ENCODE data around the gene GLT8D2.

The GLT8D2 gene

DNA sequence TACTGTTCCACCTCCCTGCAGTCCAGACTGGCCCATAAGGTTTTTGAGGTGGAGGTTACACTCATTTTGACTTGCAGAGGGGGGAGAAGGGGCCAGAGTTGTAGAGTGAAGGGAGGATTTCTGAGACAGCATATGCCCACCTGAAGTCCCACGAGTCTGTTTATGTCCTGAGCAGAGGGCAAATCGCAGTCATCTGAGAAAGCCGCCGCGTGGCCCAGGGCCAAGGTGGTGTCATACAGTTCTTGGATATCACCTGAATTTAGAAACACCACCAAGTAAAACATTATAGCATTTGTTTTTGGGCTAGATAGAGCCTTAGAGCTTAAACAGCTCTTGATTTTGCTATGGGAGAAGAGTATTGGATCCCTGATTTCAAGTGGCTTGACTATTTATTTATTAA lies 53.4 kb downstream of the GLT8D2 start:
- no peak for DNase-seq

DNA sequence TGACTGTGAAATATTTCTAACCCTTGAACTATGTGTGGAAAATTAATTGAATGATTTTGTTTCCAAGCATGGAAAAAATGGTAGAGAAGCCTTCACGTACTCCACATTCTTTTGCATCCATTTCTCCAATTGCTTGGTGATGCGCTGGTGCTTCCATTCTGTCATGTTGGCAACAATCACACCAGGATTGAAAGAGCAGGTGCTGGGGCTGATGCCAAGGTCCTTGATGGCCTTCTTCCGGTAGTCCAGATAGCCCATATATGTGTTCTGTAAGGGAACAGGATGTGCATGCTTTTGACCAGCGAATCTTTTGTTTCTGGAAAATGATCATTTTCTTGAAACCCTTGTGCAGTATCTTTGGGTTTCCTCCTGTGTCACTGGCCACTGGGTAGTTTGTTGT lies 55.8 kb downstream of the GLT8D2 start:
- Mint-ChIP-seq H3K27ac (no peak overlapping the region), H3K4me1 (no peaks in the 10 kb centered on the region), H3K27me3 (peaks cover 2% of the 10 kb centered on the region), H3K9me3 (no peaks in the 10 kb centered on the region), H3K4me3 (no peak overlapping the region)
- DNase-seq (no peak), ATAC-seq (no peak)

More for the DNA sequence above, 53.4 kb downstream of the GLT8D2 start:
- Mint-ChIP-seq H3K9me3 (no peaks in the 10 kb centered on the region), H3K4me1 (peaks cover 5% of the 10 kb centered on the region), H3K4me3 (no peak overlapping the region), H3K27me3 (peaks cover 21% of the 10 kb centered on the region), H3K27ac (peak overlapping the region in 1 of 2 donors; percentile 10)
- ATAC-seq = no peak

GRCh38 chr12:103986829-103987228 lies 63.2 kb downstream of the GLT8D2 start:
- ATAC-seq (no peak), DNase-seq (no peak)
- Mint-ChIP-seq H3K4me1 (no peaks in the 10 kb centered on the region), H3K9me3 (no peaks in the 10 kb centered on the region), H3K27me3 (no peaks in the 10 kb centered on the region), H3K4me3 (no peak overlapping the region), H3K27ac (peak overlapping the region; percentile 40 to 84)

GRCh38 chr12:103978384-103978982 lies 71.5 kb downstream of the GLT8D2 start:
- no peak overlapping the region for H3K4me3 Mint-ChIP-seq
- H3K9me3 Mint-ChIP-seq = no peaks in the 10 kb centered on the region
- peaks cover 21% of the 10 kb centered on the region for H3K4me1 Mint-ChIP-seq
- DNase-seq (no peak), ATAC-seq (no peak)
- H3K27me3 Mint-ChIP-seq = no peaks in the 10 kb centered on the region
- H3K27ac Mint-ChIP-seq = peak overlapping the region in 1 of 2 donors; percentile 69

DNA sequence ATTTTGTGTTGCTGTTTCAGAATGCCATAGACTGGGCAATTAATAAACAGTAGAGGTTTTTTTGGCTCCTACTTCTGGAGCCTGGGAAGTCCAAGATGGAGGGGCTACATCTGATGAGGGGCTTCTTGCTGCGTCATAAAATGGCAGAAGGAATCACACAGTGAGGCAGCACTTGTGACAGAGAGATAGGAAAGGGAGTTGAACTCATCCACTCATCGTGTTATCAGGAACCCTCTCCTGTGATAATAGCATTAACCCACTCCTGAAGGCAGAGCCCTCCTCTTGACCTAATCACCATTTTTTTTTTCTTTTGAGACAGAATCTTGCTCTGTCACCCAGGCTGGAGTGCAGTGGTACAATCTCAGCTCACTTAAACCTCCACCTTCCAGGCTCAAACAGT lies 74.6 kb downstream of the GLT8D2 start:
- Mint-ChIP-seq H3K4me1 (peaks cover 34% of the 10 kb centered on the region), H3K27me3 (no peaks in the 10 kb centered on the region), H3K4me3 (no peak overlapping the region), H3K27ac (peak overlapping the region in 1 of 2 donors; percentile 82), H3K9me3 (no peaks in the 10 kb centered on the region)
- ATAC-seq (no peak), DNase-seq (no peak)

DNA sequence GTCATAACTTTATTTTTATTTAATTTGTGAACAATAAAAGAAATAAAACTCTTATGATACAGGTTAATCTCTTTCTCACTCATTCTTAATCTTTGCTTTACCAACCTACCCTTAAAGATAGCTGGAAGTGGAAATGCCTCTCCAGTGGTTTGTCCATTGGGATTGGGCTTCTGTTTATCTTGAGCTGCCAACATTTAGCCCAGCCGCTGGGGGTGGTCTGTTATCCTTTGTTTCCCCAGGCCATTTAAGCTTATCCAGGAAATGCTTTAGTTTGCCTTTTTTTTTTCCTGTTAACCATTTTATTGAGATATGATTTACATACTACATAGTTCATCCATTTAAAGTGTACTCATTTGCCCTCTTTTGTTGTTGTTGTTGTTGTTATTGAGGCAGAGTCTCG lies 76.1 kb downstream of the GLT8D2 start:
- Mint-ChIP-seq H3K4me3 (no peak overlapping the region), H3K4me1 (peaks cover 48% of the 10 kb centered on the region), H3K27ac (peak overlapping the region in 1 of 2 donors; percentile 49), H3K27me3 (no peaks in the 10 kb centered on the region), H3K9me3 (no peaks in the 10 kb centered on the region)
- no peak for ATAC-seq
- no peak for DNase-seq

DNA sequence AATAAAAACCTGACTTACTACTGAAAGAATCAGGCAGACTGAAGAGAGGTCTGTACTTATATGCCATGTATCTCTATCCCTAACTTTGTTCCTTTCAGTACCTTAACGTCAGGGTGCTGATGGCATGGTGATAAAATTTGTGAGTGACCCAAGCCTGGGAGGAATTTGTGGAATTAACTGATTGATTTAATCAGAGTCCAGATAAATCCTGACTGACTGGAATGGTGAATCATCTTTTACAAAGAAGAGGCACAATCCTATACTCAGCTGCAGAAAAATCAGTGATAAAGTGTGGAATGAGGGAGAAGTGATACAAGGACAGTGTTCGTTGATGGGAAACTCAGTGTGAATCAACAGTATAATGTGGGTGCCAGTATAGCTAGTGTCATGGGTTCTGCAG lies 80.6 kb downstream of the GLT8D2 start:
- Mint-ChIP-seq H3K9me3 (no peaks in the 10 kb centered on the region), H3K4me1 (peaks cover 63% of the 10 kb centered on the region), H3K4me3 (peak overlapping the region in 1 of 2 donors; percentile 28), H3K27ac (no peak overlapping the region), H3K27me3 (no peaks in the 10 kb centered on the region)
- ATAC-seq (no peak), DNase-seq (no peak)

- Mint-ChIP-seq H3K9me3 (no peaks in the 10 kb centered on the region), H3K27me3 (no peaks in the 10 kb centered on the region), H3K4me3 (peak overlapping the region; percentile 95 to 99), H3K27ac (peak overlapping the region; percentile 94 to 99), H3K4me1 (peaks cover 69% of the 10 kb centered on the region)
- DNase-seq = no peak
- no peak for ATAC-seq
Measured at GRCh38 chr12:103966736-103967135, 83.3 kb downstream of the GLT8D2 start.

DNA sequence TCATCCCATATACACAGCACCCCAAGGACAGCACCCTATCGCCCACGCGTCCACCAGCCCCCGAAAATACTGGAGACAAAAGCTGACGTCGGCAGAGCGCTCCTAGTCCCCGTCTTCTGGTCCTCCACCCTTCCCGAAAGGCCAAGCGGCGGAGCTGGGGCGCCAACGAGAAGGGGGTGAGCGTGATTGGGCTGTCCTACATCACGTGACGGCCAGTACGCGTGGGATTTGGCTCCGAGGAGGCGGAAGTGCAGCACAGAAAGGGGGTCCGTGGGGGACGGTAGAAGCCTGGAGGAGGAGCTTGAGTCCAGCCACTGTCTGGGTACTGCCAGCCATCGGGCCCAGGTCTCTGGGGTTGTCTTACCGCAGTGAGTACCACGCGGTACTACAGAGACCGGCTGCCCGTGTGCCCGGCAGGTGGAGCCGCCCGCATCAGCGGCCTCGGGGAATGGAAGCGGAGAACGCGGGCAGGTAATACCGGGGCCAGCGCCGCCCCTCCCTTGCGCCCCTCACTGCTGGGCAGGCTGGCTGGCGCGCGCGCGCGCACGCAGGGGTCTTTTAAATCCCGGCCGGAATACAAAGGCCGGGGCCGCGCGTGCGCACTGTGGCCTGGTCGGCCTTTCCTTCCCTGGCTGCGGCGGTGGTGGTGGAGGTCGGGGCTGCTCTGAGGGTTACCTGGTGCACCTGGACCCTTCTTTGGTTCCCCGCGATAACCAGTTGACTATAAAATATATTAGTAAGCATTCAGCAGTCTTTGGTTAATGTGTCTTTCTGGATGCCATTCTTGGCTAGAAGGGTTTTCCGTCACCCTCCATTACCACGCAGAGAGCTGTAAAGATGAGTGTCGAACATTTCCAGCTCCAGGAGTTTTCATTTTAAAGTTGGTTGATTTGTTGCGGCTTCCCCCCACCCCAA lies 84.1 kb downstream of the GLT8D2 start, which contains the start of gene TDG:
Gene TDG (plus strand): TSS at position 283 of the 915 bp plus-strand sequence. CDS start 166 bp downstream, at position 449.
- ATAC-seq = peak; percentile 98
- Mint-ChIP-seq H3K4me3 (peak within 1 kb of the TSS; percentile 95 to 99), H3K27me3 (no peaks in the 10 kb centered on the region), H3K4me1 (peaks cover 63% of the 10 kb centered on the region), H3K9me3 (no peaks in the 10 kb centered on the region), H3K27ac (peak within 1 kb of the TSS; percentile 95 to 99)
- DNase-seq = peak; percentile 94 to 99

- no peaks in the 10 kb centered on the region for H3K27me3 Mint-ChIP-seq
- peak overlapping the region; percentile 95 to 99 for H3K4me3 Mint-ChIP-seq
- no peak for DNase-seq
- no peaks in the 10 kb centered on the region for H3K9me3 Mint-ChIP-seq
- peak overlapping the region; percentile 95 to 99 for H3K27ac Mint-ChIP-seq
- ATAC-seq = no peak
- H3K4me1 Mint-ChIP-seq = peaks cover 60% of the 10 kb centered on the region
Measured at GRCh38 chr12:103965255-103965589, 84.8 kb downstream of the GLT8D2 start.

DNA sequence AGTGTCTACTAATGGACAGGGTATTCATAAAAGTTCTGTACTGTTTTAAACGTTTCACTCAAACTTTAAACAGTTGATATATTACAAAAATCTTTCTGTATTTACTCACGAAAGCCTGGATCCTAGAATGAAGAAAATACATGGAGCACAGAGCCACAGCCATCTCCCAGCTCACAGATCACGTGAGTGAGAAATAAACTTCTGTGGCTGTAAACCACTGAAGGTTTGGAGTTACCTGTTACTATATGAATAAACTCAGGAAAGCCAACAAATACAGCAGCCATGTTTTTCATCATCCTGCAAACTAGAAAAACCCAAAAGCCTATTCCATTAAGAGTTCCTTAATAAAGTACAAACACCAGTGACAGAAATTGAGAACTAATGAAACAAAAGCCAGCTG lies 85.2 kb downstream of the GLT8D2 start:
- DNase-seq = no peak
- Mint-ChIP-seq H3K27ac (peak overlapping the region; percentile 95 to 99), H3K4me1 (peaks cover 56% of the 10 kb centered on the region), H3K9me3 (no peaks in the 10 kb centered on the region), H3K4me3 (peak overlapping the region; percentile 95 to 99), H3K27me3 (no peaks in the 10 kb centered on the region)
- no peak for ATAC-seq

DNA sequence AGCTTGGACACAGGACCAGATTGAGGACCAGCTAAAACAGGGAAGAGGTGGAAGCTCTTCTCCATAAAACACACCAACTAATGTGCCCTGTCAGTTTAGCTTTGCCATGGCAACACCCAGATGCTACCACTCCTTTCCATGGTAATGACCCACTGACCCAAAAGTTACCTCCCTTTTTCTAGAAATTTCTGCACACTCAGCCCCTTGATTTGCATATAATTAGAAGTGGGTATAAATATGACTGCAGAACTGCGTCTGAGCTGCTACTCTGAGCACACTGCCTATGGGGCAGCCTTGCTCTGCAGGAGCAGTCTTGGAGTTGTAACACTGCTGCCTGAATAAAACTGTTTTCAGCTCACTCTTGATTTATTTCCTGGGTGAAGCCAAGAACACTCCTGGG lies 87.5 kb downstream of the GLT8D2 start:
- Mint-ChIP-seq H3K27ac (no peak overlapping the region), H3K4me1 (peaks cover 45% of the 10 kb centered on the region), H3K4me3 (no peak overlapping the region), H3K9me3 (no peaks in the 10 kb centered on the region), H3K27me3 (no peaks in the 10 kb centered on the region)
- DNase-seq (no peak), ATAC-seq (no peak)

- H3K9me3 Mint-ChIP-seq = no peaks in the 10 kb centered on the region
- peaks cover 39% of the 10 kb centered on the region for H3K4me1 Mint-ChIP-seq
- no peak overlapping the region for H3K4me3 Mint-ChIP-seq
- no peak overlapping the region for H3K27ac Mint-ChIP-seq
- H3K27me3 Mint-ChIP-seq = no peaks in the 10 kb centered on the region
- ATAC-seq (no peak), DNase-seq (no peak)
Measured at GRCh38 chr12:103960616-103961227, 89.3 kb downstream of the GLT8D2 start.

DNA sequence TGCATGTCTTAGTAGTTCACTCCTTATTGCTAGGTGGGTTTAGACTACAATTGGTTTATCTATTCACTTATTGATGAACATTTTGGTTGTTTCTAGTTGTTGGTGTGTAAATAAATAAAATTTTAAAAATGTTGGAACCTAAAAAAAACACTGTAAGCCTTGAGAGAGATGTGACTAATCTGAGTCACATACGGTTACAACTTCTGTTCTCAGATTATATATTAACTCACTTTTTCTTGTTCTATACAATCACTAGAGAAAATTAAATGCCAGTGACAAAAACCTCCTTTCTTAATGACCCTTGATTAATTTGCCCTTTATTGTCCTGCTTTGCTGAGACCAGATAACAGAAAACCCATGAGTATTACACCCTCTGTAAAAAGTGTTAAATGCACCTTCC lies 91.4 kb downstream of the GLT8D2 start:
- ATAC-seq (no peak), DNase-seq (no peak)
- no peak overlapping the region for H3K27ac Mint-ChIP-seq
- peaks cover 48% of the 10 kb centered on the region for H3K4me1 Mint-ChIP-seq
- H3K27me3 Mint-ChIP-seq = no peaks in the 10 kb centered on the region
- H3K4me3 Mint-ChIP-seq = peak overlapping the region in 1 of 2 donors; percentile 45
- no peaks in the 10 kb centered on the region for H3K9me3 Mint-ChIP-seq

GRCh38 chr12:103957865-103958388 lies 92.1 kb downstream of the GLT8D2 start:
- Mint-ChIP-seq H3K4me3 (peak overlapping the region; percentile 87 to 91), H3K27ac (peak overlapping the region; percentile 98), H3K9me3 (no peaks in the 10 kb centered on the region), H3K4me1 (peaks cover 49% of the 10 kb centered on the region), H3K27me3 (no peaks in the 10 kb centered on the region)
- DNase-seq (no peak), ATAC-seq (no peak)
